ENCODE measurements around the gene APBA1.

- no peak for TF ChIP-seq POLR2A (IDR thresholded peaks at IDR 0.05; ENCODE audit: low read depth, low read length)
- TF ChIP-seq CTCF (IDR thresholded peaks at IDR 0.05; ENCODE audit: extremely low read depth in 1 of 2, insufficient read depth in 1 of 2, low read depth in 1 of 2, low read length in 2 of 2): no peak
- TF ChIP-seq POLR2AphosphoS5 (IDR thresholded peaks at IDR 0.05; ENCODE audit: insufficient read depth, low read depth, low read length): no peak
Measured at GRCh38 chr9:69609156-69609555, 63.0 kb downstream of the APBA1 start.
